Umbilical cord (tissue), 1 donor: ENCODE results near the gene NOL4L. TPM values are rescaled to one million over a fixed set of nuclear protein-coding genes. Genes with fewer than 3 reads are reported as not detected.

Experiments used
- total RNA-seq: library from RNA; depleted of rRNA; stranded (reverse); fragments of >200 nt; gene quantifications from one replicate; pipeline ENCODE4 v1.2.3, GENCODE V29; 2014; ENCODE audit warnings: low replicate concordance; ENCODE audit not compliant: insufficient read depth

Gene NOL4L
- total RNA-seq, 1 donor from 2014 or later = 6.5 TPM

Other genes with a start within 250 kb of the NOL4L start
- gene ASXL1, start 227.0 kb downstream of the NOL4L start, total RNA-seq = 134 TPM
- gene C20orf203, start 88.6 kb upstream of the NOL4L start, total RNA-seq = not detected
- gene COMMD7, start 158.1 kb upstream of the NOL4L start, total RNA-seq = 9.4 TPM
- gene DNMT3B, start 177.1 kb upstream of the NOL4L start, total RNA-seq = 0.48 TPM
- 88.4 TPM for gene MAPRE1, start 234.6 kb upstream of the NOL4L start, total RNA-seq